ENCODE measurements around the gene MARCHF3.
"Not testable (repeated sequence)": the region's sequence is repeated elsewhere in the genome, so short reads cannot be mapped to it uniquely, and the experiment has no call there.

The MARCHF3 gene

DNA sequence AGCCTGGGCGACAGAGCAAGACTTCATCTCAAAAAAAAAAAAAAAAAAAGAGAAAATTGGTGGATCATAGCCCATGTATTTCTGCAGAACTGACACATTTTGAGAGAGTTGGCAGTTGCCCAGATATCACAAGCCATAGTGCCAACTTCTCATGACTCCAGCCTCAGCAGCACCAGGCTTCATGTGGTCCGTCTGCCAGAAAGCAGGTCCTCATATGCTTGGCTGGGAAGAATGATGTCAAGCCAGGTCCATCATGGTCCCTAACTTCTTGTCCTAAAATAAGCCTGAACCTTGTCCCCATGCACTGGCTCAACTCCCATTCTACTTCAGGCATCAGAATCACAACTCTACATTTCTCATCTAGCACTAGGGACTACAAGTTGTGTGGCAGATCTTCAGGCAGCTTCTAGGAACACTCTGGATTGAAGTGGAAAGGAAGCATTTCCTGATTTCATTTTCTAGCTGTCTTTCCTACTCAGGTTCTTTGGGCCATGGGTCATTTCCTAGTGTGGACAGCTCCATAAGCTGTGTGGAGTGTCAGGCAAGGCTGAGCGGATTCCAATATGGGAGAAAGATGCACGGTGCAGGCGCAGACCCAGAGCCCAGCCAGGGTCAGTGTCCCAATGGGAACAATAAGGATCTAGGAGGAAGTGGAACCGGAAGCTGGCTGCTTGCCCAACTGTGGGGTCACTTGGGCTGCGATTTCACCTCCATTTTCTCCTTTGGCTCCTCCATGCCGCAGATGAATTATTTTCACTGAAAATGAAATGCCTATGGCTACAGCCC is 163.3 kb downstream of the MARCHF3 start:
- DNase-seq = no peak

- no peak for DNase-seq
These were observed 165.1 kb downstream of the MARCHF3 start for GRCh38 chr5:126865299-126865698.

DNA sequence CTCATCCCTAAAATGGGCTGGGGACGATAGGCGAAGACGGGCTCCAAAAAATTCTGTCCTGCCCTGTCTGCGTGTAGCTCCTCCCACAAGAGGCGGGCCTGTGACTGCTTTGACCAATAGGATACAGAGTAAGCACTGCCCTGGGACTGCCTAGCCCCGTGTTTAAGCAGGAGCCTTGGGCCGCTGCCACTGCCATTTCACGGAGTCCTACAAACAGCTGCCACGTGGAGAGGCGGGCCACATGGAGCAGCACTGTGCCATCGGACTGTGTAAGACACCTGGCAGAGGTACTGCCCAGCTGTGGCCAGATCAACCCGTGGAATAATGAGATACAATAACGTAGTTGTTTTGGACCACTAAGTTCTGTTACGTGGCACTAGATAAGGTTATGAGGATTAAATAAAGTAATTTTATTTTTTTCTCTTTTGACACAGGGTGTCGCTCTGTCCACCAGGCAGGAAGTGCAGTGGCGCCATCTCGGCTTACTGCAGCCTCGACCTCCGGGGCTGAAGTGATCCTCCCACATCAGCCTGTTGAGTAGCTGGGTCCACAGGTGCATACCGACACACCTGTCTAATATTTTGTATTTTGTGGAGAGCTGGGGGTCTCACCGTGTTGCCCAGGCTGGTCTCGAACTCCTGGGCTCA is 166.2 kb downstream of the MARCHF3 start:
- DNase-seq = no peak

GRCh38 chr5:126863402-126863801 is 167.0 kb downstream of the MARCHF3 start:
- DNase-seq = no peak

DNA sequence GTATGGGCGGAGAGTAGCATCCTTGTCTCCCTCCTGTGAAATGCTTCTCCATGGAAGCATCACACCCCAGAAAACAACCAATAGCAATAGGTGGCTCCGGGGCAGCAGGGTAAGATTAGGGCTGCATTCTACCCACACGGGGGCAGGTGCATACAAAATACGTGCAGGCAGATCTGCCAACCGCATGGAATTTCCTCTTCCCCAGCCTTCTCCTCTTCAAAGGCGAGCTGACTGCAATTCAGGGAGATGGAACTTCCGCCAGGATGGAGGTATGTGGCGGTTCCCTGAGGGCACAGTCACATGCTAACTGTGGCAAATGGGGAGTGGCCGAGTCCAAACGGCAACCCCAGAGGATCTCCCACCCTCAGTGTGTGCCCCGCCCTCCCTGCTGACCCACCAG is 171.9 kb downstream of the MARCHF3 start:
- DNase-seq = no peak

- DNase-seq = no peak
These were observed 172.6 kb downstream of the MARCHF3 start for GRCh38 chr5:126857472-126858410.

GRCh38 chr5:126855266-126855665 is 175.1 kb downstream of the MARCHF3 start:
- DNase-seq = no peak

GRCh38 chr5:126854526-126855110 is 175.7 kb downstream of the MARCHF3 start:
- DNase-seq = no peak

DNA sequence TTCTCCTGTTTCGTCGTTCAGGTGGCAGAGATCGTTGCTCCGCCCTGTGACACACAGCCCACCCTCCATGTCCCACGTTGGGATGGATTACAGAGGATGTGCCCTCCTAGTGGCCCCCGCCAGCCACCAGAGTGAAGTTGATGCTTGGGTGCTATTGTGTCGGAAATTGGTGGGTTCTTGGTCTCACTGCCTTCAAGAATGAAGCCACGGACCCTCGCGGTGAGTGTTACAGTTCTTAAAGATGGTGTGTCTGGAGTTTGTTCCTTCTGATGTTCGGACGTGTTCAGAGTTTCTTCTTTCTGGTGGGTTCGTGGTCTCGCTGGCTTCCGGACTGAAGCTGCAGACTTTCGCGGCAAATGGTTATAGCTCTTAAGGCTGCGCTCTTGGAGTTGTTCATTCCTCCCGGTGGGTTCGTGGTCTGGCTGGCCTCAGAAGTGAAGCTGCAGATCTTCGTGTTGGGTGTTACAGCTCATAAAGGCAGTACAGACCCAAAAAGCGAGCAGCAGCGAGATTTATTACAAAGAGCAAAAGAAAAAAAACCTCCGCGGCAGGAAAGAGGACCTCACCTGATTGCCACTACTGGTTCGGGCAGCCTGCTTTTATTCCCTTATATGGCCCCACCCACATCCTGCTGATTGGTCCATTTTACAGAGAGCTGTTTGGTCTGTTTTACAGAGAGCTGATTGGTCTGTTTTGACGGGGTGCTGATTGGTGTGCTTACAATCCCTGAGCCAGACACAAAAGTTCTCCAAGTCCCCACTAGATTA is 176.6 kb downstream of the MARCHF3 start:
- DNase-seq = not testable (repeated sequence)

- DNase-seq = no peak
These were observed 177.5 kb downstream of the MARCHF3 start for GRCh38 chr5:126852841-126853271.

DNA sequence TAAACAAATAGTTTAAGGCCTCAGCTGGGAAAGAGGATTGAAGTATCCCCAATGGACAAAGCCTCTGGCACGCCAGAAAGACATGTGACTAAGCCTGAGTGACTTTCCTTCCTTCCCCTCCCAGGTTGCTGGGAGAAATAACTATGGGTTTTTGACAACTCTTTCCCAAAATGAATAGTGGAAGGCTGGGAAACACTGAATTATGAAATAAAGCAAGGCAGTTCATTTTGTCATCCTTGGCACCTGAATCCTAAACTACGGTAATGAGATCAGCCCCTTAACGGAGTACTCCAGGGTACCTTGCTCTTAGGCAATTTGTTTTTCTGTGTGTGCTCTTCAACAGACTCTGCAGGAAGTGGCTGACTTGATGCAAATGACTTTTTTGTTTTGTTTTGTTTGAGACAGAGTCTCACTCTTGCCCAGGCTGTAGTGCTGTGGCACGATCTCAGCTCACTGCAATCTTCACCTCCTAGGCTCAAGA is 178.2 kb downstream of the MARCHF3 start:
- no peak for DNase-seq

- no peak for DNase-seq
These were observed 178.8 kb downstream of the MARCHF3 start for GRCh38 chr5:126851501-126852011.

DNA sequence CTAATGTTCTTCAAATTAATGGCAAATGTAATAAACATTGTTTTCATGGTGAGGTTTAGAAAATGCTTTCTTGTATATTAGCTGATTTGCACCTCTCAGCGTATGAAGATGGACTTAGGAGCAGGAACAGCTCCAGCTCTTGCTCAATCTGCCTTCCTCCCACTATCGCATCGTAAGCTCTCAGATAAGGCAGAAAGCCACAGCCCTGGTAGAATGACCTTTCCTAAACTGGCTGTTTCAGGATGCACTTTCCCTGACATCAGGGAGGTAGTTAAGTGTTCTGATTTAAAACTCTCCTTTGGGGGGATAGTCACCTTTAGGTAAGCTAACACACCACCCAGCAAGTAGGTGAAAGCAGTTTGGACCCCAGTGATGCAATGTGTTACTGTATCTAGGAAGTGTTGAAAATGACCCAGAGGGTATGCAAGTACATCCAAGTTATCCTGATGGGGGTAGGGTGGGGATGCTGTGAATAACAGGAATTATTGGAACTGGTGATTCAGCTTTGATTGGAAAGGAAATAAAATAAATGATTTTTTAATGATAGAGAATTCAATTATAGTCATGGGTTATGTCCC is 181.2 kb downstream of the MARCHF3 start:
- no peak for DNase-seq

- no peak for DNase-seq
These were observed 182.1 kb downstream of the MARCHF3 start for GRCh38 chr5:126848253-126848652.

GRCh38 chr5:126847826-126848251 is 182.5 kb downstream of the MARCHF3 start:
- no peak for DNase-seq

DNA sequence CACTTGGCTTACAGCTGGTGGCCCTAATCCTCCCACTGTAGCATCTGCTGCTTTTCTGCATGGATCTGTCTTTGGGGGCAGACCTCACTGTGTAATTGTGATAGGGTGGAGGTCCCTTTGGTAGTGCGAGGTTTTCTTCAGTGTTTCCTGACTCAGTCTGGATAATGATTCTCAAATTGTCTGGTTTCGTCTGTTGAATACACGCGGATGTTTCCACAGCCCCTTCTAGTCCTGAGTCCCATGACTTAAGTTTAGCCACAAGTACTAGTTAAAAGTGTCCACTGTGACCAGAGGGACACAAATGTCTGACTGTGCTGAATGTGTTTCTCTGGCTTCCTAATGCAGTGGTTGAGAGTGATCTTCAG is 182.9 kb downstream of the MARCHF3 start:
- DNase-seq = no peak

GRCh38 chr5:126846744-126847455 is 183.5 kb downstream of the MARCHF3 start:
- DNase-seq = no peak

GRCh38 chr5:126846344-126846743 is 184.0 kb downstream of the MARCHF3 start:
- no peak for DNase-seq

GRCh38 chr5:126845470-126846070 is 184.8 kb downstream of the MARCHF3 start:
- not testable (repeated sequence) for DNase-seq

GRCh38 chr5:126843375-126843774 is 187.0 kb downstream of the MARCHF3 start:
- not testable (repeated sequence) for DNase-seq

Data from NCI-H2227 treated with DMSO at 0.1 percent for 48 hours (cell line).